BJ (cell line): ENCODE measurements around the gene RPL35A. TPM values are rescaled to one million over a fixed set of nuclear protein-coding genes. Genes with fewer than 3 reads are reported as not detected.

ENCODE experiments used
- CTCF ChIA-PET: fragments of 350-600 bp; formaldehyde crosslinking; extraction: SDS; loops from one replicate; lab custom pipeline; 2021; ENCODE audit warnings: antibody characterized with exemption, inconsistent platforms; lab: Yijun Ruan, JAX
- POLR2A ChIA-PET: fragments of 300-600 bp; sonication (Branson Sonifier 250); formaldehyde crosslinking; extraction: SDS; loops from one replicate; lab custom pipeline; 2021; ENCODE audit warnings: antibody characterized with exemption; lab: Charles Lee
- DNase-seq: peaks from one replicate; pipeline ENCODE4 v3.0.0-alpha.2; 2011; ENCODE audit warnings: low read depth
- H3K27me3 ChIP-seq: 2 replicates; pipeline ENCODE4 v1.6.0; 2011; ENCODE audit warnings: low read length; ENCODE audit not compliant: control insufficient read depth, insufficient read depth
- H3K36me3 ChIP-seq: 2 replicates; pipeline ENCODE4 v1.5.1; 2011; ENCODE audit warnings: low read length; ENCODE audit not compliant: control insufficient read depth, insufficient read depth
- H3K4me3 ChIP-seq: 2 replicates; pipeline ENCODE4 v1.5.1; 2011; ENCODE audit warnings: low read depth, mild to moderate bottlenecking, control low read depth, low read length
- CTCF ChIP-seq: IDR thresholded peaks from 2 replicates; pipeline ENCODE4 v1.5.1; 2011; ENCODE audit warnings: low read depth, mild to moderate bottlenecking, control low read depth, inconsistent platforms, low read length, moderate library complexity; ENCODE audit not compliant: insufficient read depth
- polyA plus RNA-seq: library from polyadenylated mRNA; depleted of rRNA; stranded (reverse); fragments of >200 nt; gene quantifications from 2 replicates; pipeline ENCODE4 v1.2.3, GENCODE V29; 2011

RPL35A gene
- polyA plus RNA-seq, 1 experiment = 507 TPM

GRCh38 chr3:197970588-197970987, 20.6 kb downstream of the RPL35A start:
- no peaks in the 10 kb centered on the region for H3K27me3 ChIP-seq
- no peaks in the 10 kb centered on the region for H3K36me3 ChIP-seq
- DNase-seq = no peak
- CTCF ChIA-PET = no interaction called here
- no peak for TF ChIP-seq CTCF
- POLR2A ChIA-PET = no interaction called here
- H3K4me3 ChIP-seq = no peak overlapping the region

GRCh38 chr3:197974016-197974415, 24.0 kb downstream of the RPL35A start:
- ChIA-PET POLR2A (no interaction called here), CTCF (interaction anchor here (0.5 kb wide), 1 partner anchor 139 kb away, joined by 3 read pairs; no protein-coding TSS in a partner anchor)
- Histone ChIP-seq H3K4me3 (no peak overlapping the region), H3K27me3 (no peaks in the 10 kb centered on the region), H3K36me3 (no peaks in the 10 kb centered on the region)
- DNase-seq = no peak
- TF ChIP-seq CTCF = no peak

- ChIA-PET POLR2A (no interaction called here), CTCF (no interaction called here)
- Histone ChIP-seq H3K4me3 (no peak overlapping the region), H3K27me3 (no peaks in the 10 kb centered on the region), H3K36me3 (no peaks in the 10 kb centered on the region)
- no peak for DNase-seq
- no peak for TF ChIP-seq CTCF
These were observed 25.3 kb downstream of the RPL35A start for GRCh38 chr3:197975311-197975710.

GRCh38 chr3:197983076-197983475, 33.1 kb downstream of the RPL35A start:
- no peak for DNase-seq
- CTCF ChIA-PET = no interaction called here
- Histone ChIP-seq H3K27me3 (no peaks in the 10 kb centered on the region), H3K4me3 (no peak overlapping the region), H3K36me3 (no peaks in the 10 kb centered on the region)
- no peak for TF ChIP-seq CTCF
- POLR2A ChIA-PET = no interaction called here

GRCh38 chr3:197989651-197990050, 39.7 kb downstream of the RPL35A start:
- H3K36me3 ChIP-seq = no peaks in the 10 kb centered on the region
- CTCF ChIA-PET = no interaction called here
- POLR2A ChIA-PET = no interaction called here
- TF ChIP-seq CTCF = no peak
- no peak for DNase-seq
- H3K27me3 ChIP-seq = no peaks in the 10 kb centered on the region
- no peak overlapping the region for H3K4me3 ChIP-seq
